ENCODE measurements around the gene CRIP2.

Gene CRIP2

GRCh38 chr14:105452963-105453362 is 21.7 kb upstream of the CRIP2 start:
- Histone ChIP-seq H3K4me3 (ENCODE audit: low read depth, low read length) (no peak overlapping the region), H3K27me3 (ENCODE audit: insufficient read depth, low read length) (no peaks in the 10 kb centered on the region), H3K36me3 (ENCODE audit: insufficient read depth, low read length) (peaks cover 5% of the 10 kb centered on the region; the same call in 1 of the 2 replicates), H3K79me2 (ENCODE audit: control insufficient read depth, insufficient read depth, low read length, unreplicated experiment) (no peaks in the 10 kb centered on the region), H3K27ac (ENCODE audit: low read depth, low read length) (no peak overlapping the region), H2AFZ (ENCODE audit: low read length, unreplicated experiment) (no peak overlapping the region), H3K4me1 (ENCODE audit: control insufficient read depth, insufficient read depth, low read length, unreplicated experiment) (no peaks in the 10 kb centered on the region)

DNA sequence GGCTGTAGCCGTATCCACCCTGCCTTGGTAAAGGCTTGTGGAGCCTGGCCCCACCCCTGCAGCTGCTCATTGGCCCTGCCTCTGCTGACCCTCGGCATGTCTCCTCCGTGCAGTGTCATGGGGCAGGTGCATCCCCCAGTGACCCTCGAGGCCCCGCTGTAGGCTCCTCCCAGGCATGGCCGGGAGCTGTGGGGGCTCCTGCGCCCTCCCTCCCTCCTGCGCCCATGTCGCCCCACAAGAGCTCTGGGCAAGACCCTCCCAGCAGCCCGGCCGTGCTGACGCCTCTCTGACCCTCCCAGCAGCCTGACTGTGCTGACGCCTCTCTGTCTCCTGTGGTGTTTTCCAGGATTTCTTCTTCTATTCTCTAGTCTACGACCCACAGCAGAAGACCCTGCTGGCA is 20.8 kb upstream of the CRIP2 start:
- Histone ChIP-seq H3K27ac (ENCODE audit: low read depth, low read length) (no peak overlapping the region), H3K79me2 (ENCODE audit: control insufficient read depth, insufficient read depth, low read length, unreplicated experiment) (no peaks in the 10 kb centered on the region), H2AFZ (ENCODE audit: low read length, unreplicated experiment) (no peak overlapping the region), H3K36me3 (ENCODE audit: insufficient read depth, low read length) (peaks cover 5% of the 10 kb centered on the region; the same call in 1 of the 2 replicates), H3K4me3 (ENCODE audit: low read depth, low read length) (no peak overlapping the region), H3K4me1 (ENCODE audit: control insufficient read depth, insufficient read depth, low read length, unreplicated experiment) (no peaks in the 10 kb centered on the region), H3K27me3 (ENCODE audit: insufficient read depth, low read length) (no peaks in the 10 kb centered on the region)

DNA sequence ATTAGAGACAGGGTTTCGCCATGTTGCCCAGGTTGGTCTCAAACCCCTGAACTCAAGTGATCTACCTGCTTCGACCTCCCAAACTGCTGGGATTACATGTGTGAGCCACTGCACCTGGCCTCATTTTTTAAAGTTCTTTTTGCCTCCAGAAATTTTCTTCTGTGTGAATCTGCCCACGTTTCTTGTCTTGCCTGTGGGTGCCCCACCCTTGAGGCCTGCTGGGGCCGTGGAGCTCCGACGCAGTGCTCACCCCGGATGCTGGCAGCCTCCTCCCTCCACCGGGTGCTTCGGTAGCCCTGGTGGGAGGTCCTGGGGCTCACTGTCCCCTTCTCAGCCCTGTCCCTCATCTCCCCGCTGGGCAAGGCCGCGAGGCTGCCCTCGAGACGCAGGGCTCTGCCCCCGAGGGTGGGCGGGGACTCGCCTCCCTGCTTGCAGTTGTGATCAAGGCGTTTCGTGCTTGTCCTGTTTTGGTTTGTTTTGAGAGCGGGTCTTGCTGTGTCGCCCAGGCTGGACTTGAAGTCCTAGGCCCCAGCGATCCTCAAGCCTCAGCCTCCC is 19.5 kb upstream of the CRIP2 start:
- H3K79me2 ChIP-seq (ENCODE audit: control insufficient read depth, insufficient read depth, low read length, unreplicated experiment): no peaks in the 10 kb centered on the region
- H3K36me3 ChIP-seq (ENCODE audit: insufficient read depth, low read length): peaks cover 5% of the 10 kb centered on the region; the same call in 1 of the 2 replicates
- no peak overlapping the region for H3K4me3 ChIP-seq (ENCODE audit: low read depth, low read length)
- no peaks in the 10 kb centered on the region for H3K27me3 ChIP-seq (ENCODE audit: insufficient read depth, low read length)
- H3K27ac ChIP-seq (ENCODE audit: low read depth, low read length): no peak overlapping the region
- no peaks in the 10 kb centered on the region for H3K4me1 ChIP-seq (ENCODE audit: control insufficient read depth, insufficient read depth, low read length, unreplicated experiment)
- H2AFZ ChIP-seq (ENCODE audit: low read length, unreplicated experiment): no peak overlapping the region

- Histone ChIP-seq H3K27ac (ENCODE audit: low read depth, low read length) (no peak overlapping the region), H3K27me3 (ENCODE audit: insufficient read depth, low read length) (no peaks in the 10 kb centered on the region), H3K36me3 (ENCODE audit: insufficient read depth, low read length) (peaks cover 4% of the 10 kb centered on the region; the same call in 1 of the 2 replicates), H3K4me3 (ENCODE audit: low read depth, low read length) (no peak overlapping the region), H2AFZ (ENCODE audit: low read length, unreplicated experiment) (no peak overlapping the region), H3K79me2 (ENCODE audit: control insufficient read depth, insufficient read depth, low read length, unreplicated experiment) (no peaks in the 10 kb centered on the region), H3K4me1 (ENCODE audit: control insufficient read depth, insufficient read depth, low read length, unreplicated experiment) (no peaks in the 10 kb centered on the region)
These were observed 18.6 kb upstream of the CRIP2 start for GRCh38 chr14:105455766-105456660.

DNA sequence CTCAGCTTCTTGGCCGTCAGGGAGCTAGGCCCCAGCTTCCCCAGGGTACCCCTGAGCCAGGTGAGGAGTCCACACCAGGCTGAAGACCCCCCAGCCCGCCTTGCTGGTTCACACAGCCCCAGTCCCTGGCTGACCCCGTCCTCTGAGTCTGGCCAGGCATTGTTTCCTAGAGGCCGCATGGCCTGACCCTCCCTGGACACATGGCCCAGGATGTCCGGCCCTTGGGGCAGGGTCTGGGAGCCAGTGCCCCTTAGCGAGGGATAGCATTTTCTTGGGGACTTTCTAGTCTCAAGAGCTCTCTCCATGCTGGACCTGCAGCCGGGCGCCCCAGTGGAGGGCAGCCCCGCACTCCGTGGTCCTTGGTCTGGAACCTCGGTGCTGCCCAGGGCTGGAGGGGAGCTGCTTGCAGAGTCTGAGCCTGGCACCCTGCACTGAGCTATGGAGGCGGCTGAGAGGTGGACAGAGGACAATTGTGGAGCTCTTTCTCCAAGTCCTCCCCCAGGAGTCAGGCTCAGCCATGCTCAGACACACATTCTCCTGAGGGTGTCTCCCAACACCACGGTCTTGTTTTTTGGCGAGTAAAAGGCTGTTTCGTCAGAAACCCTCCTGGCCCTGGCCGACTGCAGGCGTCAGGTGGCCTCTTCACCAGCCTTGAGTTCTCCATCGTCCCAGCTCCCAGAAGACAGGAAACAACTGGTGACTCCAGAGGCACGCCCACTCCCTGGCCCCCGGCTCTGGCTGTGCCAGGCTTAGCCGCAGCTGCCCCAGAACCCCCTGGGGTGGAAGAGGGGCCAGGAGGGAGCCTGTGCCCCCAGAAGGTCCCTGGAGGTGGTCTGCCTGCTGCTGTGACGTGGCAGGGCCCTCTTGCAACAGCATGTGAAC is 17.6 kb upstream of the CRIP2 start:
- Histone ChIP-seq H3K27ac (ENCODE audit: low read depth, low read length) (no peak overlapping the region), H3K79me2 (ENCODE audit: control insufficient read depth, insufficient read depth, low read length, unreplicated experiment) (no peaks in the 10 kb centered on the region), H3K36me3 (ENCODE audit: insufficient read depth, low read length) (peaks cover 2% of the 10 kb centered on the region; the same call in 1 of the 2 replicates), H3K27me3 (ENCODE audit: insufficient read depth, low read length) (no peaks in the 10 kb centered on the region), H3K4me3 (ENCODE audit: low read depth, low read length) (no peak overlapping the region), H3K4me1 (ENCODE audit: control insufficient read depth, insufficient read depth, low read length, unreplicated experiment) (no peaks in the 10 kb centered on the region), H2AFZ (ENCODE audit: low read length, unreplicated experiment) (no peak overlapping the region)

DNA sequence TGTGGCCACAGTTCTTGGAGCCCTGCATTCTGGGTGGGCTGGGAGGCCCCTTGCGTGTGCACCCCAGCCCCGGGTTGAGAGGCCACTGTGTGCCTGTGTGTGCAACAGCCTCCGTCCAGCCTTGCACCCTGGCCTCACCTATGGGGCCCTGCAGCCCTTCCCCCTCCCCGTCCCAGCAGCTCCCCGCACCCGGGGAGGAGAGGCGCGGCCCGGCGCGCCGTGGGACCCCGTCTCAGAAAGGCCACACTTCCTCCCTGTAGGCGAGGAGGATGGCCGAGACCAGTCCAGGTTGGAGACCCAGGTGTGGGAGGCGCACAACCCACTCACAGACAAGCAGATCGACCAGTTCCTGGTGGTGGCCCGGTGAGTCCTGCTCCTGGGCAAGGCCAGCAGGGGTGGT is 16.6 kb upstream of the CRIP2 start:
- Histone ChIP-seq H3K4me1 (ENCODE audit: control insufficient read depth, insufficient read depth, low read length, unreplicated experiment) (no peaks in the 10 kb centered on the region), H3K36me3 (ENCODE audit: insufficient read depth, low read length) (peaks cover 2% of the 10 kb centered on the region; the same call in 1 of the 2 replicates), H3K79me2 (ENCODE audit: control insufficient read depth, insufficient read depth, low read length, unreplicated experiment) (no peaks in the 10 kb centered on the region), H3K27ac (ENCODE audit: low read depth, low read length) (no peak overlapping the region), H2AFZ (ENCODE audit: low read length, unreplicated experiment) (no peak overlapping the region), H3K27me3 (ENCODE audit: insufficient read depth, low read length) (no peaks in the 10 kb centered on the region), H3K4me3 (ENCODE audit: low read depth, low read length) (no peak overlapping the region)

GRCh38 chr14:105458571-105458970 is 16.1 kb upstream of the CRIP2 start:
- H2AFZ ChIP-seq (ENCODE audit: low read length, unreplicated experiment): no peak overlapping the region
- H3K79me2 ChIP-seq (ENCODE audit: control insufficient read depth, insufficient read depth, low read length, unreplicated experiment): no peaks in the 10 kb centered on the region
- no peak overlapping the region for H3K27ac ChIP-seq (ENCODE audit: low read depth, low read length)
- no peaks in the 10 kb centered on the region for H3K27me3 ChIP-seq (ENCODE audit: insufficient read depth, low read length)
- H3K36me3 ChIP-seq (ENCODE audit: insufficient read depth, low read length): peaks cover 2% of the 10 kb centered on the region; the same call in 1 of the 2 replicates
- H3K4me3 ChIP-seq (ENCODE audit: low read depth, low read length): no peak overlapping the region
- H3K4me1 ChIP-seq (ENCODE audit: control insufficient read depth, insufficient read depth, low read length, unreplicated experiment): no peaks in the 10 kb centered on the region

GRCh38 chr14:105460116-105460515 is 14.5 kb upstream of the CRIP2 start:
- Histone ChIP-seq H3K4me1 (ENCODE audit: control insufficient read depth, insufficient read depth, low read length, unreplicated experiment) (peaks cover 2% of the 10 kb centered on the region), H3K36me3 (ENCODE audit: insufficient read depth, low read length) (peaks cover 5% of the 10 kb centered on the region; the same call in 1 of the 2 replicates), H3K79me2 (ENCODE audit: control insufficient read depth, insufficient read depth, low read length, unreplicated experiment) (no peaks in the 10 kb centered on the region), H3K4me3 (ENCODE audit: low read depth, low read length) (no peak overlapping the region), H3K27ac (ENCODE audit: low read depth, low read length) (no peak overlapping the region), H2AFZ (ENCODE audit: low read length, unreplicated experiment) (no peak overlapping the region), H3K27me3 (ENCODE audit: insufficient read depth, low read length) (no peaks in the 10 kb centered on the region)

GRCh38 chr14:105460616-105461015 is 14.0 kb upstream of the CRIP2 start:
- Histone ChIP-seq H3K36me3 (ENCODE audit: insufficient read depth, low read length) (peaks cover 4% of the 10 kb centered on the region; the same call in 1 of the 2 replicates), H3K4me1 (ENCODE audit: control insufficient read depth, insufficient read depth, low read length, unreplicated experiment) (peaks cover 6% of the 10 kb centered on the region), H3K79me2 (ENCODE audit: control insufficient read depth, insufficient read depth, low read length, unreplicated experiment) (no peaks in the 10 kb centered on the region), H3K27ac (ENCODE audit: low read depth, low read length) (no peak overlapping the region), H3K4me3 (ENCODE audit: low read depth, low read length) (no peak overlapping the region), H2AFZ (ENCODE audit: low read length, unreplicated experiment) (no peak overlapping the region), H3K27me3 (ENCODE audit: insufficient read depth, low read length) (no peaks in the 10 kb centered on the region)

DNA sequence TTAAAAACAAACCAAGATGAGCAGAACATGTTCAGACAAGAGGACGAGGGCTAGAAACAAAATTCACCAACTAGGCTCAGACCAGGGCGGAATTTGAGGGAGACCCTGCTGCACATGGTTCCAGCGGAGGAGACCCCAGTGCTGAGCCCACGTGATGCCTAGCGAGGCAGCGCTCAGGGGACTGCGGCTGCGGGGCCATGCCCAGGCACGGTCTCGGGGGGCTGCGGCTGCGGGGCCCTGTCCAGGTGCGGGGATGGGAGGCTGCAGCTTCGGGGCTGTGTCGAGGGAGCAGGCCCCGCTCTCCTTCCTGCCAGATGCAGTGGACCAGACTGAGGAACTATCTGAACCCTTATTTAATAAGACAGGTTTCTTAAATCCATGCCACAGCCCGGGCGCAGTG is 12.7 kb upstream of the CRIP2 start:
- Histone ChIP-seq H3K4me1 (ENCODE audit: control insufficient read depth, insufficient read depth, low read length, unreplicated experiment) (peaks cover 6% of the 10 kb centered on the region), H3K4me3 (ENCODE audit: low read depth, low read length) (no peak overlapping the region), H3K27me3 (ENCODE audit: insufficient read depth, low read length) (no peaks in the 10 kb centered on the region), H3K36me3 (ENCODE audit: insufficient read depth, low read length) (peaks cover 4% of the 10 kb centered on the region; the same call in 1 of the 2 replicates), H3K27ac (ENCODE audit: low read depth, low read length) (no peak overlapping the region), H3K79me2 (ENCODE audit: control insufficient read depth, insufficient read depth, low read length, unreplicated experiment) (no peaks in the 10 kb centered on the region), H2AFZ (ENCODE audit: low read length, unreplicated experiment) (no peak overlapping the region)
